OCI-LY1 (cell line): ENCODE results near the gene HIPK3.
"Not testable (repeated sequence)": the region's sequence is repeated elsewhere in the genome, so short reads cannot be mapped to it uniquely, and the experiment has no call there.

Experiments
- H2AFZ ChIP-seq: fragments of 200-600 bp; sonication (generic), shearing (Covaris generic); 2 replicates; pipeline ENCODE4 v1.6.0; 2014; ENCODE audit warnings: antibody characterized with exemption, mild to moderate bottlenecking, low read length
- H3F3A ChIP-seq: fragments of 200-600 bp; sonication (generic), shearing (Covaris generic); 2 replicates; pipeline ENCODE4 v1.6.0; 2014; ENCODE audit warnings: mild to moderate bottlenecking, antibody characterized with exemption, low read length, moderate library complexity; ENCODE audit not compliant: insufficient read depth
- H3K27ac ChIP-seq: fragments of 200-600 bp; sonication (generic); 2 replicates; pipeline ENCODE4 v1.5.1; 2014; ENCODE audit warnings: low read length, mixed run types, mild to moderate bottlenecking, low read depth; ENCODE audit not compliant: poor library complexity, severe bottlenecking
- H3K27me3 ChIP-seq: fragments of 200-600 bp; sonication (generic); 2 replicates; pipeline ENCODE4 v1.6.0; 2014; ENCODE audit warnings: antibody characterized with exemption, mild to moderate bottlenecking, low read length, moderate library complexity; ENCODE audit not compliant: insufficient read depth
- H3K36me3 ChIP-seq: fragments of 200-600 bp; sonication (generic); 2 replicates; pipeline ENCODE4 v1.6.1; 2014; ENCODE audit warnings: mild to moderate bottlenecking, antibody characterized with exemption, low read length, moderate library complexity, mixed read lengths; ENCODE audit not compliant: insufficient read depth
- H3K4me1 ChIP-seq: fragments of 200-600 bp; sonication (generic); 2 replicates; pipeline ENCODE4 v1.5.1; 2014; ENCODE audit warnings: mild to moderate bottlenecking, low read length, moderate library complexity; ENCODE audit not compliant: insufficient read depth, severe bottlenecking
- H3K4me2 ChIP-seq: fragments of 200-600 bp; sonication (generic), shearing (Covaris generic); 2 replicates; pipeline ENCODE4 v1.6.1; 2014; ENCODE audit warnings: low read length
- H3K4me3 ChIP-seq: fragments of 200-600 bp; sonication (generic); 2 replicates; pipeline ENCODE4 v1.5.1; 2014; ENCODE audit warnings: low read length, low read depth, mild to moderate bottlenecking, mixed read lengths; ENCODE audit not compliant: poor library complexity, severe bottlenecking
- H3K79me2 ChIP-seq: fragments of 200-600 bp; shearing (Covaris generic); 2 replicates; pipeline ENCODE4 v1.6.1; 2016; ENCODE audit warnings: mixed run types, low read length, mixed read lengths; ENCODE audit not compliant: insufficient read depth
- H3K9ac ChIP-seq: fragments of 200-600 bp; sonication (generic), shearing (Covaris generic); 2 replicates; pipeline ENCODE4 v1.6.1; 2014; ENCODE audit warnings: mild to moderate bottlenecking, low read length, mixed read lengths
- H3K9me2 ChIP-seq: fragments of 200-600 bp; sonication (generic), shearing (Covaris generic); 2 replicates; pipeline ENCODE4 v1.6.1; 2014; ENCODE audit warnings: low read depth, mild to moderate bottlenecking, low read length, mixed read lengths
- H3K9me3 ChIP-seq: fragments of 200-600 bp; shearing (Covaris generic); 2 replicates; pipeline ENCODE4 v1.6.1; 2014; ENCODE audit warnings: low read length, mixed read lengths
- H4K20me1 ChIP-seq: fragments of 200-600 bp; sonication (generic), shearing (Covaris generic); 2 replicates; pipeline ENCODE4 v1.6.0; 2016; ENCODE audit warnings: mild to moderate bottlenecking, low read length; ENCODE audit not compliant: insufficient read depth
- CTCF ChIP-seq: fragments of 200-600 bp; sonication (generic), shearing (Covaris generic); IDR thresholded peaks from 2 replicates; pipeline ENCODE4 v1.5.1; 2017; ENCODE audit warnings: mild to moderate bottlenecking, antibody characterized with exemption, low read length, moderate library complexity, mixed read lengths
- EZH2 ChIP-seq: fragments of 200-600 bp; sonication (generic), shearing (Covaris generic); IDR thresholded peaks from 2 replicates; pipeline ENCODE4 v1.8.0; 2017; ENCODE audit warnings: borderline replicate concordance, mixed run types, mild to moderate bottlenecking, antibody characterized with exemption, low read length, moderate library complexity, mixed read lengths

HIPK3 gene

GRCh38 chr11:33259869-33260268 is 2.7 kb downstream of the HIPK3 start:
- Histone ChIP-seq H3K9me2 (no peaks in the 10 kb centered on the region), H2AFZ (no peak overlapping the region), H3K4me2 (peak overlapping the region; percentile 71), H3K36me3 (no peaks in the 10 kb centered on the region), H3K9me3 (no peaks in the 10 kb centered on the region), H3K79me2 (peaks cover 61% of the 10 kb centered on the region), H3K4me3 (peak overlapping the region; percentile 87), H3F3A (no peaks in the 10 kb centered on the region), H3K27ac (peak overlapping the region; percentile 88), H3K4me1 (peaks cover 41% of the 10 kb centered on the region), H4K20me1 (0 out of 2 replicates have a peak, but pooled peaks cover 2% of the 10 kb centered on the region), H3K27me3 (no peaks in the 10 kb centered on the region), H3K9ac (peak overlapping the region; percentile 96; the same call in 1 of the 2 replicates)
- TF ChIP-seq EZH2 (no peak), CTCF (no peak)

GRCh38 chr11:33261350-33261749 is 4.2 kb downstream of the HIPK3 start:
- H3K27ac ChIP-seq, H4K20me1 ChIP-seq, H3K9ac ChIP-seq, H3K4me3 ChIP-seq, H3K36me3 ChIP-seq, H2AFZ ChIP-seq, H3F3A ChIP-seq, H3K4me2 ChIP-seq, H3K9me3 ChIP-seq, H3K27me3 ChIP-seq, H3K9me2 ChIP-seq: not testable (repeated sequence)
- H3K79me2 ChIP-seq, result peaks cover 70% of the 10 kb centered on the region
- H3K4me1 ChIP-seq, result peaks cover 39% of the 10 kb centered on the region

- no peak overlapping the region for H3K4me2 ChIP-seq
- H3K4me3 ChIP-seq, result no peak overlapping the region
- no peaks in the 10 kb centered on the region for H3K36me3 ChIP-seq
- no peak overlapping the region for H3K9ac ChIP-seq
- no peaks in the 10 kb centered on the region for H3F3A ChIP-seq
- H3K27me3 ChIP-seq, result no peaks in the 10 kb centered on the region
- H3K79me2 ChIP-seq, result peaks cover 77% of the 10 kb centered on the region
- H2AFZ ChIP-seq, result no peak overlapping the region
- TF ChIP-seq EZH2, result no peak
- no peak for TF ChIP-seq CTCF
- H3K9me2 ChIP-seq, result no peaks in the 10 kb centered on the region
- H3K9me3 ChIP-seq, result no peaks in the 10 kb centered on the region
- H3K27ac ChIP-seq, result no peak overlapping the region
- 0 out of 2 replicates have a peak, but pooled peaks cover 2% of the 10 kb centered on the region for H4K20me1 ChIP-seq
- H3K4me1 ChIP-seq, result peaks cover 33% of the 10 kb centered on the region
Observed at GRCh38 chr11:33262011-33262645, 4.9 kb downstream of the HIPK3 start.

- H4K20me1 ChIP-seq, result 0 out of 2 replicates have a peak, but pooled peaks cover 2% of the 10 kb centered on the region
- H3K4me2 ChIP-seq, result no peak overlapping the region
- no peaks in the 10 kb centered on the region for H3F3A ChIP-seq
Observed at GRCh38 chr11:33263549-33263948, 6.4 kb downstream of the HIPK3 start.

More at GRCh38 chr11:33263549-33263948, 6.4 kb downstream of the HIPK3 start:
- Histone ChIP-seq H3K27me3 (no peaks in the 10 kb centered on the region), H3K79me2 (peaks cover 82% of the 10 kb centered on the region), H3K4me3 (no peak overlapping the region), H3K4me1 (peaks cover 33% of the 10 kb centered on the region), H2AFZ (no peak overlapping the region), H3K9me3 (no peaks in the 10 kb centered on the region), H3K9ac (no peak overlapping the region), H3K9me2 (no peaks in the 10 kb centered on the region), H3K36me3 (no peaks in the 10 kb centered on the region), H3K27ac (no peak overlapping the region)
- TF ChIP-seq CTCF (no peak), EZH2 (no peak)
